HEK293T (cell line): ENCODE data around the gene GLT6D1.
A peak's percentile ranks its signal among the peaks of the same experiment; 100 is the strongest.

ENCODE experiments used
- CTCF ChIA-PET: fragments of 350-600 bp; formaldehyde crosslinking; extraction: SDS; loops from one replicate; lab custom pipeline; 2021; ENCODE audit warnings: antibody characterized with exemption, inconsistent platforms; lab: Yijun Ruan, JAX
- POLR2A ChIA-PET: fragments of 350-600 bp; formaldehyde crosslinking; extraction: SDS; loops from one replicate; lab custom pipeline; 2020; ENCODE audit warnings: antibody characterized with exemption, inconsistent platforms; lab: Yijun Ruan, JAX
- DNase-seq: peaks from one replicate; pipeline ENCODE4 v3.0.0; 2012; ENCODE audit warnings: mixed read lengths; ENCODE audit errors: extremely low spot score
- ARNT ChIP-seq: fragments of 450-650 bp; IDR thresholded peaks from 2 replicates; pipeline ENCODE4 v1.6.1; 2017; ENCODE audit warnings: mild to moderate bottlenecking
- BHLHE40 ChIP-seq: fragments of 450-650 bp; IDR thresholded peaks from 2 replicates; pipeline ENCODE4 v1.6.1; 2016; ENCODE audit warnings: mild to moderate bottlenecking, moderate library complexity, borderline replicate concordance
- CTBP1 ChIP-seq: fragments of 450-650 bp; IDR thresholded peaks from 2 replicates; pipeline ENCODE4 v1.6.1; 2016; ENCODE audit warnings: borderline replicate concordance
- ELF4 ChIP-seq: fragments of 450-650 bp; IDR thresholded peaks from 2 replicates; pipeline ENCODE4 v1.6.1; 2017; ENCODE audit warnings: antibody characterized with exemption
- FOXA1 ChIP-seq: fragments of 450-650 bp; IDR thresholded peaks from 2 replicates; pipeline ENCODE4 v1.6.1; 2016; ENCODE audit warnings: mild to moderate bottlenecking
- FOXK2 ChIP-seq: fragments of 450-650 bp; IDR thresholded peaks from 2 replicates; pipeline ENCODE4 v1.6.1; 2016; ENCODE audit warnings: mild to moderate bottlenecking
- FOXM1 ChIP-seq: fragments of 450-650 bp; IDR thresholded peaks from 2 replicates; pipeline ENCODE4 v1.6.1; 2017; ENCODE audit warnings: mild to moderate bottlenecking, borderline replicate concordance
- HDGF ChIP-seq: fragments of 450-650 bp; IDR thresholded peaks from 2 replicates; pipeline ENCODE4 v1.6.1; 2017; ENCODE audit warnings: antibody characterized with exemption, borderline replicate concordance
- L3MBTL2 ChIP-seq: fragments of 450-650 bp; conservative IDR thresholded peaks from 2 replicates; pipeline ENCODE4 v1.6.1; 2016; ENCODE audit warnings: mild to moderate bottlenecking
- LEF1 ChIP-seq: fragments of 450-650 bp; IDR thresholded peaks from 2 replicates; pipeline ENCODE4 v1.6.1; 2017; ENCODE audit warnings: mild to moderate bottlenecking, borderline replicate concordance
- NFRKB ChIP-seq: fragments of 450-650 bp; IDR thresholded peaks from 2 replicates; pipeline ENCODE4 v1.6.1; 2016; ENCODE audit warnings: mild to moderate bottlenecking, moderate library complexity
- PKNOX1 ChIP-seq: fragments of 450-650 bp; IDR thresholded peaks from 2 replicates; pipeline ENCODE4 v1.6.1; 2016
- SP1 ChIP-seq: fragments of 450-650 bp; IDR thresholded peaks from 2 replicates; pipeline ENCODE4 v1.6.1; 2017
- SUZ12 ChIP-seq: fragments of 450-650 bp; IDR thresholded peaks from 2 replicates; pipeline ENCODE4 v1.6.1; 2016; ENCODE audit warnings: mild to moderate bottlenecking
- TARDBP ChIP-seq: fragments of 450-650 bp; IDR thresholded peaks from 2 replicates; pipeline ENCODE4 v1.6.1; 2016
- ZNF384 ChIP-seq: fragments of 450-650 bp; IDR thresholded peaks from 2 replicates; pipeline ENCODE4 v1.6.1; 2016

The GLT6D1 gene

GRCh38 chr9:135607401-135608293 lies 31.7 kb downstream of the GLT6D1 start:
- POLR2A ChIA-PET: no interaction called here
- CTCF ChIA-PET: no interaction called here

GRCh38 chr9:135606885-135607259 lies 32.5 kb downstream of the GLT6D1 start:
- CTCF ChIA-PET: no interaction called here
- DNase-seq: no peak
- no peak for TF ChIP-seq LEF1
- no peak for TF ChIP-seq HDGF
- TF ChIP-seq L3MBTL2: no peak
- no peak for TF ChIP-seq FOXK2
- TF ChIP-seq TARDBP: no peak
- no peak for TF ChIP-seq SP1
- no peak for TF ChIP-seq CTBP1
- no peak for TF ChIP-seq ELF4
- TF ChIP-seq SUZ12: no peak
- no peak for TF ChIP-seq ARNT
- TF ChIP-seq FOXM1: no peak
- no peak for TF ChIP-seq ZNF384
- POLR2A ChIA-PET: no interaction called here

More at GRCh38 chr9:135607401-135608293, 31.7 kb downstream of the GLT6D1 start:
- DNase-seq: no peak
- TF ChIP-seq PKNOX1 (no peak), TARDBP (no peak), ZNF384 (no peak), SP1 (no peak), LEF1 (no peak), BHLHE40 (no peak)

GRCh38 chr9:135605238-135605781 lies 34.0 kb downstream of the GLT6D1 start:
- no peak for DNase-seq
- TF ChIP-seq SP1: no peak
- TF ChIP-seq FOXK2: no peak
- no peak for TF ChIP-seq HDGF
- TF ChIP-seq NFRKB: no peak
- no peak for TF ChIP-seq BHLHE40
- no peak for TF ChIP-seq FOXA1
- no peak for TF ChIP-seq ARNT
- POLR2A ChIA-PET: no interaction called here
- CTCF ChIA-PET: interaction anchor here (1.0 kb wide), 1 partner anchor 194 kb away, joined by 3 read pairs; no protein-coding TSS in a partner anchor

GRCh38 chr9:135604437-135605237 lies 34.7 kb downstream of the GLT6D1 start:
- ChIA-PET POLR2A (no interaction called here), CTCF (no interaction called here)
- TF ChIP-seq ARNT (no peak), LEF1 (no peak), ELF4 (no peak), TARDBP (no peak), FOXM1 (no peak), NFRKB (no peak), ZNF384 (no peak), L3MBTL2 (no peak)
- no peak for DNase-seq

- CTCF ChIA-PET: interaction anchor here (0.7 to 0.8 kb wide), 7 partner anchors 111 to 791 kb away, joined by 3 to 4 read pairs (median 3); no protein-coding TSS in a partner anchor
- DNase-seq: peak; percentile 59
- TF ChIP-seq SUZ12 (no peak), HDGF (no peak), SP1 (no peak), CTBP1 (no peak), FOXM1 (no peak), FOXK2 (no peak), ARNT (no peak), PKNOX1 (no peak), ZNF384 (no peak), NFRKB (no peak), LEF1 (no peak), BHLHE40 (no peak), TARDBP (no peak), FOXA1 (no peak), ELF4 (no peak)
- POLR2A ChIA-PET: no interaction called here
Measured at GRCh38 chr9:135602789-135603481, 36.4 kb downstream of the GLT6D1 start.

- ChIA-PET CTCF (interaction anchor here (0.7 kb wide), 1 partner anchor 790 kb away, joined by 3 read pairs; no protein-coding TSS in a partner anchor), POLR2A (no interaction called here)
- TF ChIP-seq NFRKB: no peak
- TF ChIP-seq ZNF384: no peak
- no peak for TF ChIP-seq LEF1
- no peak for TF ChIP-seq CTBP1
- no peak for DNase-seq
Measured at GRCh38 chr9:135601988-135602387, 37.4 kb downstream of the GLT6D1 start.
